GM18858 (cell line): ENCODE data around the gene SSU72.
"Not testable (repeated sequence)": the region's sequence is repeated elsewhere in the genome, so short reads cannot be mapped to it uniquely, and the experiment has no call there.

ENCODE experiments used
- ATAC-seq: cut with Tn5 transposase; IDR thresholded peaks from one replicate; pipeline ENCODE4 v1.9.1; 2021; ENCODE audit not compliant: unreplicated experiment

SSU72 gene

DNA sequence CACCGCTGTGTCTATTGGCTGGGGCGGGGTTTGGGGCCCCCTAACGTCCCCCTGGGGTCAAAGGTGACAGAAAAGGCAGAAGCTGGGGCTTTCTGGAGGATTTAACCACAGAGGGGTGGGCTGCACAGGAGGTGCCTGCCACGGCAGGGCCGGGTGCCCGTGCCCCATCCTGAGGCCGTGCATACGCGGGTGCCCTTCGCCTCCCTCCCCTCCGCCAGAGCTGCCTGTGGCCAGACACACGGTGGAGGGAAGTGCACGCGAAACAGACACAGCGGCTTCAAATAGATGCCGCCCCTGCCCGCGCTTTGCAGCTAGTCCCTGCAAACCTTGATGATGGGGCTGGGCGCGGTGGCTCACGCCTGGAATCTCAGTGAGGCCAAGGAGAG is 65.2 kb downstream of the SSU72 start:
- ATAC-seq: not testable (repeated sequence)

DNA sequence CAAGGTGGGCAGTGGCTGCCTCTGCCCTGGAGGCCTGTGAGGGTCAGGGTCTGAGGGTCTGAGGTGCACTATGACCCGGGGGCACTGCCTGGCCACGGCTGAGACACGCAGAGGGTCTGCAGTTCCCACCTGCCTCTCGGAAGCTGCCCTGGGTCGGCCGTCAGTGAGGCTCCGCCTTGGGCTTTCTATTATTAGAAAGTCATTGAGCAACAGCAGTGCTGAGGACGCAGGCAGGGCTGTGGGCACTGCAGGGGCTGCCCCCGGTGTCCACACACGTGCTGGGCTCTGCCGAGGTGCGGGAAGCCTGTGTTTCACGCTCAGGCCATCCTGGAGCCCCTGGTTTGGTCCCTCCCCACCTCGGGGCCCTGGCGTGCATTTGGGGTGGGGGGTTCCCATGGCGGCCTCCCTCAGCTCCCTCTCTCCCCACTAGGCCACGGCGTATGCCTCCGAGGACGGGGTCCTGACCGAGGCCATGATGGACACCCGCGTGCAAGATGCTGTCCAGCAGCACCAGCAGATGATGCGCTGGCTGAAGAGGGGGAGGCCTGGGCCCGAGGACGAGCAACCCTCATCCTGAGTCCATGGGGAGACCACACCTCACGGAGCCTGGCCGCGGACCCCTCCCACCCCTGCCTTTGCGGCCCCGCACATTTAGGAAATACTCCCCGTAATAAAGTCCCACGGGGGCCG is 65.7 kb downstream of the SSU72 start:
- ATAC-seq: not testable (repeated sequence)

DNA sequence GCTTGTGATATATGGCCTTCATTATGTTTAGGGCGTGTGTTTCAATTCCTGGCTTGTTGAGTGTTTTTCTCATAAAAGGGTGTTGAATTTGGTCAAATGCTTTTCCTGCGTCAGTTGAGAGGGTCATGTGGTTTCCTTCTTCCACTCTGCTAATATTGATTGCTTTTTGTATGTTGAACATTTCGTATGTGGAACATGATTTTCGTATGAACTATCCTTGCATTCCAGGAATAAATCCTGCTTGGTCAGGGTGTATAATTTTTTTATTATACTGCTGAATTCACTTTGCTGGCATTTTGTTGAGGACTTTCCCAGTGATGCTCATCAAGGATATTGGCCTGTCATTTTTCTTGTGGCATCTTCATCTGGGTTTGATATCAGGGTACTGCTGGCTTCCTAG is 67.4 kb downstream of the SSU72 start:
- no peak for ATAC-seq

DNA sequence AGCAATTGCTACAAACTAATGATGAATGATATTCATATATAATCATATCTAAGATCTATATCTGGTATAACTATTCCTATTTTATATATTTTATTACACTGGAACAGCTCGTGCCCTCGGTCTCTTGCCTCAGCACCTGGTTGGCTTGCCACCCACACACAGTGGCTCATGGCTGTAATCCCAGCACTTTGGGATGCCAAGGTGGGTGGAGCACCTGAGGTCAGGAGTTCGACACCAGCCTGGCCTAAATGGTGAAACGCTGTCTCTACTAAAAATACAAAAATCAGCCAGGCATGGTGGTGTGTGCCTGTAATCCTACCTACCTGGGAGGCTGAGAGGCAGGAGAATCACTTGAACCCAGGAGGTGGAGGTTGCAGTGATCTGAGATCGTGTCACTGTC is 68.9 kb downstream of the SSU72 start:
- ATAC-seq: not testable (repeated sequence)

DNA sequence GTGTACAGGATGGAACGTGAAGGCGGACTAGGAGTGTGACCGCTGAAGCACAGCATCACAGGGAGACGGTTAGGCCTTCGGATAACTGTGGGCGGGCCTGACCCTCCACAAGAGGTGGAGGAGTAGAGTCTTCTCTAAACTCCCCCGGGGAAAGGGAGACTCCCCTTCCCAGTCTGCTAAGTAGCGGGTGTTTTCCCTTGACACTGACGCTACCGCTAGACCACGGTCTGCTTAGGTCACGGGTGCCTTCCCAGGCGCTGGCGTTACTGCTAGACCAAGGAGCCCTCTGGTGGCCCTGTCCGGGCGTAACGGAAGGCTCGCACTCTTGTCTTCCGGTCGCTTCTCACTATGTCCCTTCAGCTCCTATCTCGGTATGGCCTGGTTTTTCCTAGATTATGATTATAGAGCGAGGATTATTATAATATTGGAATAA is 69.3 kb downstream of the SSU72 start:
- ATAC-seq: not testable (repeated sequence)

DNA sequence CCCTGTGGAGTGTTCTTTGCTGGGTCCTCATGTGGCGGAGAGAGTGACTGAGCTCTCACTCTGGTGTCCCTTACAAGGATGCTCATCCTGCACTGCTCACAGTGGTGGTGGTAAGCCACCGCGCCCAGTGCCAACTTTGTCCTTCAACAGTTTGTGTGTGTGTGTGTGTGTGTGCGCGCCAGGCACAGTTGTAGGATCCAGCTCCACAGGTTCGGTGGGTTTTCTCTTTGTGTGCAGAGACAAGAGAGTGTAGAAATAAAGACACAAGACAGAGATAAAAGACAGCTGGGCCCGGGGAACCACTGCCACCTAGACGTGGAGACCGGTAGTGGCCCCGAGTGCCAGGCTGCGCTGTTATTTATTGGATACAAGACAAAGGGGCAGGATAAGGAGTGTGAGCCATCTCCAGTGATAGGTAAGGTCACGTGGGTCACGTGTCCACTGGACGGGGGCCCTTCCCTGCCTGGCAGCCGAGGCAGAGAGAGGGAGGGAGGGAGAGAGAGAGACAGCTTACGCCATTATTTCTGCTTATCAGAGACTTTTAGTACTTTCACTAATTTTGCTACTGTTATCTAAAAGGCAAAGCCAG is 69.8 kb downstream of the SSU72 start:
- ATAC-seq: not testable (repeated sequence)

DNA sequence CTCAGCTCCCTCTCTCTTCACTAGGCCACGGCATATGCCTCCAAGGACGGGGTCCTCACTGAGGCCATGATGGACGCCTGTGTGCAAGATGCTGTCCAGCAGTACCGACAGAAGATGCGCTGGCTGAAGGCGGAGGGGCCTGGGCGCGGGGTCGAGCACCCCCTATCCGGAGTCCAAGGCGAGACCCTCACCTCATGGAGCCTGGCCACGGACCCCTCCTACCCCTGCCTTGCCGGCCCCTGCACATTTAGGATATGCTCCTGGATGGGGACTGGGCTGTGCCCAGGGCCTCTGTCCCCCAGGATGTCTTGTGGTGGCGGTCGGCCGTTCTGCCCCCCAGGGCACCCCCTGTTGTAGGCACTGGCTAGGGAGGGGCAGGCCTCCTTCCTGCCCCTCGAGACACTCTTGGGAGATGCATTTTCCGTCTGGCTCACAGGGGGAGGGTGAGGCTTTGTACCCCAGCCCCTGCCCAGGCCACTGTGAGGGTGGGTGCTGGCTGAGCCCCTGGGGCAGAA is 79.1 kb downstream of the SSU72 start:
- not testable (repeated sequence) for ATAC-seq

DNA sequence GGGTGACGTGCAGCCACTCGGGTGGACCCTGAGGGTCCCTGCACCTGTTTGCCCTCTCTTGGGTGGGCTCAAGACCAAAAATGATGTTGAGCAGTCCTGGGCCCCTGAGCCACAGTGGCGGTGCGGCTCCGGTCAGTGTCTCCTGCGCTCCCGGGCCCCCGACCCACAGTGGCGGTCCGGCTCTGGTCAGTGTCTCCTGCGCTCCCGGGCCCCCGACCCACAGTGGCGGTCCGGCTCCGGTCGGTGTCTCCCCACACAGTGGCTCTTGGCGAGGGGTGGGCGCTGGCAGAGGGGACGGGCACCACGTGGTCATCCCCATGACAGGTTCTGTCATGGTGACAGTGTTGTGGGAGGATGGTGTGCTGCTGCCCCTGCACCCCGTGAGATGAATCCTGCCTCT is 80.4 kb downstream of the SSU72 start:
- not testable (repeated sequence) for ATAC-seq
